Urinary bladder (tissue), 4 donors: ENCODE measurements around the gene HBA2. TPM values are rescaled to one million over a fixed set of nuclear protein-coding genes. Genes with fewer than 3 reads are reported as not detected.
"Not testable (repeated sequence)": the region's sequence is repeated elsewhere in the genome, so short reads cannot be mapped to it uniquely, and the experiment has no call there.

Experiments
- DNase-seq: peaks from one replicate; pipeline ENCODE4 v3.0.0-alpha.2; 2015; ENCODE audit errors: extremely low spot score
- H3K27ac ChIP-seq: one replicate; pipeline ENCODE4 v1.5.1; 2013; ENCODE audit warnings: low read depth, mild to moderate bottlenecking, moderate library complexity
- H3K36me3 ChIP-seq: one replicate; pipeline ENCODE4 v1.6.1; 2013; ENCODE audit warnings: mild to moderate bottlenecking, moderate library complexity; ENCODE audit not compliant: insufficient read depth
- H3K4me1 ChIP-seq: one replicate; pipeline ENCODE4 v1.6.1; 2013; ENCODE audit warnings: mild to moderate bottlenecking, moderate library complexity; ENCODE audit not compliant: insufficient read depth
- H3K4me3 ChIP-seq: one replicate; pipeline ENCODE4 v1.5.1; 2013; ENCODE audit warnings: low read depth, low read length
- WGBS: extraction: QIAGEN DNeasy Blood & Tissue Kit; methylation state at CpG from one replicate; pipeline ENCODE4 v1.1.7; 2013; 5-methylcytosine and 5-hydroxymethylcytosine counted together
- polyA plus RNA-seq: library from polyadenylated mRNA; stranded (reverse); fragments of 200-250 nt; gene quantifications from one replicate; pipeline ENCODE4 v1.2.3, GENCODE V29; 2013
- total RNA-seq: library from RNA; depleted of rRNA; stranded (reverse); fragments of >200 nt; gene quantifications from one replicate; pipeline ENCODE4 v1.2.3, GENCODE V29; 2014
- donor health status: healthy with polysubstance abuse.
- donor health status: healthy.

The HBA2 gene
- total and polyA plus RNA-seq, 2 donors = 22.6 to 648 TPM

GRCh38 chr16:185213-185612, 12.5 kb downstream of the HBA2 start:
- peaks cover 3% of the 10 kb centered on the region for H3K4me1 ChIP-seq
- peaks cover 5% of the 10 kb centered on the region for H3K36me3 ChIP-seq
- no peak overlapping the region for H3K4me3 ChIP-seq
- no peak for DNase-seq
- WGBS = 80% methylated on average over 13 of the region's 13 CpGs
- no peak overlapping the region for H3K27ac ChIP-seq

GRCh38 chr16:185691-186090, 13.0 kb downstream of the HBA2 start:
- 83% methylated on average over 11 of the region's 11 CpGs for WGBS
- H3K4me3 ChIP-seq = no peak overlapping the region
- DNase-seq = no peak
- peaks cover 5% of the 10 kb centered on the region for H3K36me3 ChIP-seq
- no peaks in the 10 kb centered on the region for H3K4me1 ChIP-seq
- no peak overlapping the region for H3K27ac ChIP-seq

GRCh38 chr16:187330-187729, 14.7 kb downstream of the HBA2 start:
- 95% methylated on average over 8 of the region's 8 CpGs for WGBS
- no peaks in the 10 kb centered on the region for H3K4me1 ChIP-seq
- H3K4me3 ChIP-seq = no peak overlapping the region
- H3K36me3 ChIP-seq = peaks cover 5% of the 10 kb centered on the region
- no peak for DNase-seq
- no peak overlapping the region for H3K27ac ChIP-seq

GRCh38 chr16:188674-189073, 16.0 kb downstream of the HBA2 start:
- 77% methylated on average over 8 of the region's 8 CpGs for WGBS
- DNase-seq = no peak
- no peak overlapping the region for H3K4me3 ChIP-seq
- H3K4me1 ChIP-seq = no peaks in the 10 kb centered on the region
- peaks cover 5% of the 10 kb centered on the region for H3K36me3 ChIP-seq
- no peak overlapping the region for H3K27ac ChIP-seq

GRCh38 chr16:189604-190186, 17.0 kb downstream of the HBA2 start:
- Histone ChIP-seq H3K4me3 (no peak overlapping the region), H3K36me3 (peaks cover 5% of the 10 kb centered on the region), H3K27ac (no peak overlapping the region), H3K4me1 (no peaks in the 10 kb centered on the region)
- 94% methylated on average over 34 of the region's 34 CpGs for WGBS
- no peak for DNase-seq

GRCh38 chr16:191831-192230, 19.2 kb downstream of the HBA2 start:
- Histone ChIP-seq H3K4me1 (no peaks in the 10 kb centered on the region), H3K27ac (no peak overlapping the region), H3K4me3 (no peak overlapping the region), H3K36me3 (peaks cover 7% of the 10 kb centered on the region)
- no peak for DNase-seq
- 89% methylated on average over 4 of the region's 4 CpGs for WGBS

GRCh38 chr16:192686-193085, 20.0 kb downstream of the HBA2 start:
- 94% methylated on average over 11 of the region's 11 CpGs for WGBS
- Histone ChIP-seq H3K36me3 (peaks cover 5% of the 10 kb centered on the region), H3K4me3 (no peak overlapping the region)

GRCh38 chr16:193441-193840, 20.8 kb downstream of the HBA2 start:
- no peak overlapping the region for H3K27ac ChIP-seq
- no peak for DNase-seq
- H3K4me3 ChIP-seq = no peak overlapping the region
- no peaks in the 10 kb centered on the region for H3K4me1 ChIP-seq
- peaks cover 5% of the 10 kb centered on the region for H3K36me3 ChIP-seq
- 91% methylated on average over 15 of the region's 15 CpGs for WGBS

More at GRCh38 chr16:192686-193085, 20.0 kb downstream of the HBA2 start:
- no peak overlapping the region for H3K27ac ChIP-seq
- no peaks in the 10 kb centered on the region for H3K4me1 ChIP-seq
- no peak for DNase-seq

- 85% methylated on average over 6 of the region's 6 CpGs for WGBS
Measured at GRCh38 chr16:194516-194915, 21.8 kb downstream of the HBA2 start.

GRCh38 chr16:200388-200787, 27.7 kb downstream of the HBA2 start:
- Histone ChIP-seq H3K4me3 (no peak overlapping the region), H3K27ac (no peak overlapping the region), H3K36me3 (no peaks in the 10 kb centered on the region), H3K4me1 (no peaks in the 10 kb centered on the region)
- 94% methylated on average over 5 of the region's 5 CpGs for WGBS
- no peak for DNase-seq

More at GRCh38 chr16:194516-194915, 21.8 kb downstream of the HBA2 start:
- no peaks in the 10 kb centered on the region for H3K4me1 ChIP-seq
- DNase-seq = no peak
- H3K4me3 ChIP-seq = no peak overlapping the region
- H3K36me3 ChIP-seq = peaks cover 5% of the 10 kb centered on the region
- no peak overlapping the region for H3K27ac ChIP-seq

- 97% methylated on average over 4 of the region's 4 CpGs for WGBS
- no peak overlapping the region for H3K27ac ChIP-seq
- DNase-seq = no peak
- no peak overlapping the region for H3K4me3 ChIP-seq
- H3K36me3 ChIP-seq = peaks cover 4% of the 10 kb centered on the region
- H3K4me1 ChIP-seq = no peaks in the 10 kb centered on the region
Measured at GRCh38 chr16:203246-203645, 30.6 kb downstream of the HBA2 start.

- not testable (repeated sequence) for DNase-seq, H3K4me1 ChIP-seq, H3K36me3 ChIP-seq, H3K27ac ChIP-seq, H3K4me3 ChIP-seq
- WGBS = 95% methylated on average over 9 of the region's 9 CpGs
Measured at GRCh38 chr16:204046-204445, 31.4 kb downstream of the HBA2 start.

GRCh38 chr16:209359-209758, 36.7 kb downstream of the HBA2 start:
- not testable (repeated sequence) for H3K4me1 ChIP-seq, H3K4me3 ChIP-seq, H3K27ac ChIP-seq, DNase-seq, H3K36me3 ChIP-seq
- WGBS = 81% methylated on average over 4 of the region's 4 CpGs

- 85% methylated on average over 14 of the region's 14 CpGs for WGBS
- not testable (repeated sequence) for H3K27ac ChIP-seq, H3K4me1 ChIP-seq, DNase-seq, H3K4me3 ChIP-seq, H3K36me3 ChIP-seq
Measured at GRCh38 chr16:211631-212180, 39.0 kb downstream of the HBA2 start.
